HepG2 (cell line): ENCODE measurements around the gene PEAK1.

Source experiments
- CTCF ChIP-seq: sonication (generic); formaldehyde crosslinking; IDR thresholded peaks from 2 replicates; pipeline ENCODE4 v1.5.0; 2020; ENCODE audit warnings: mild to moderate bottlenecking, missing genetic modification reagents, moderate library complexity
- POLR2AphosphoS5 ChIP-seq: IDR thresholded peaks from 2 replicates; pipeline ENCODE4 v1.6.1; 2012; ENCODE audit warnings: low read depth, low read length
- RCOR2 ChIP-seq: IDR thresholded peaks from 2 replicates; pipeline ENCODE4 v1.6.1; 2016; ENCODE audit warnings: missing biosample characterization, missing genetic modification reagents
- TBL1XR1 ChIP-seq: fragments of 150-350 bp; IDR thresholded peaks from 2 replicates; pipeline ENCODE4 v1.6.1; 2014; ENCODE audit warnings: borderline replicate concordance, low read length; ENCODE audit not compliant: partially characterized antibody
- TBX2 ChIP-seq: sonication (generic); formaldehyde crosslinking; IDR thresholded peaks from 2 replicates; pipeline ENCODE4 v1.5.0; 2020; ENCODE audit warnings: missing genetic modification reagents, mild to moderate bottlenecking, borderline replicate concordance
- U2AF2 ChIP-seq: fragments of 200-400 bp; formaldehyde crosslinking; IDR thresholded peaks from 2 replicates; pipeline ENCODE4 v1.6.1; 2017; ENCODE audit warnings: low read depth, mild to moderate bottlenecking, low read length
- ZNF776 ChIP-seq: sonication (generic); formaldehyde crosslinking; IDR thresholded peaks from 2 replicates; pipeline ENCODE4 v1.4.0; 2020; ENCODE audit warnings: mild to moderate bottlenecking, missing genetic modification reagents
- TF ChIP-seq, protein P1 (sequence below): IDR thresholded peaks from 2 replicates; pipeline ENCODE4 v1.6.1; 2012; ENCODE audit warnings: low read length, improper control_type of control experiment

DNA sequence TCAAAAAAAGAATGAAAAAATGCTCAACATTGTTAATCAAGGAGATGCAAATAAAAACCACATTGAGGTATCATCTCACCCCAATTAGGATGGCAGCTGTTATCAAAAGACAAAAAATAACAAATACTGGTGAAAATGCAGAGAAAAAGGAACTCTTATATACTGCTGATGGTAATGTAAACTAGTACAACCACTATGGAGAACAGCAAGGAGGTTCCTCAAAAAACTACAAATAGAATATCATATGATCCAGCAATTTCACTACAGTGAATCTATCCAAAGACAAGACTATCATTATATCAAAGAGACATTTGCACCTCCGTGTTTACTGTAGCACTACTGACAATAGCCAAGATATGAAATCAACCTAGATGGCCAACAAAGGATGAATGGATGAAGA is 58.4 kb downstream of the PEAK1 start:
- TF ChIP-seq CTCF (CRISPR knock-in tag): no peak
- no peak for TF ChIP-seq RCOR2 (CRISPR knock-in tag)
- TF ChIP-seq ZNF776 (CRISPR knock-in tag): no peak
- no peak for TF ChIP-seq POLR2AphosphoS5
- no peak for TF ChIP-seq TBX2 (CRISPR knock-in tag)
- TF ChIP-seq TBL1XR1: no peak
- TF ChIP-seq, protein P1, sequence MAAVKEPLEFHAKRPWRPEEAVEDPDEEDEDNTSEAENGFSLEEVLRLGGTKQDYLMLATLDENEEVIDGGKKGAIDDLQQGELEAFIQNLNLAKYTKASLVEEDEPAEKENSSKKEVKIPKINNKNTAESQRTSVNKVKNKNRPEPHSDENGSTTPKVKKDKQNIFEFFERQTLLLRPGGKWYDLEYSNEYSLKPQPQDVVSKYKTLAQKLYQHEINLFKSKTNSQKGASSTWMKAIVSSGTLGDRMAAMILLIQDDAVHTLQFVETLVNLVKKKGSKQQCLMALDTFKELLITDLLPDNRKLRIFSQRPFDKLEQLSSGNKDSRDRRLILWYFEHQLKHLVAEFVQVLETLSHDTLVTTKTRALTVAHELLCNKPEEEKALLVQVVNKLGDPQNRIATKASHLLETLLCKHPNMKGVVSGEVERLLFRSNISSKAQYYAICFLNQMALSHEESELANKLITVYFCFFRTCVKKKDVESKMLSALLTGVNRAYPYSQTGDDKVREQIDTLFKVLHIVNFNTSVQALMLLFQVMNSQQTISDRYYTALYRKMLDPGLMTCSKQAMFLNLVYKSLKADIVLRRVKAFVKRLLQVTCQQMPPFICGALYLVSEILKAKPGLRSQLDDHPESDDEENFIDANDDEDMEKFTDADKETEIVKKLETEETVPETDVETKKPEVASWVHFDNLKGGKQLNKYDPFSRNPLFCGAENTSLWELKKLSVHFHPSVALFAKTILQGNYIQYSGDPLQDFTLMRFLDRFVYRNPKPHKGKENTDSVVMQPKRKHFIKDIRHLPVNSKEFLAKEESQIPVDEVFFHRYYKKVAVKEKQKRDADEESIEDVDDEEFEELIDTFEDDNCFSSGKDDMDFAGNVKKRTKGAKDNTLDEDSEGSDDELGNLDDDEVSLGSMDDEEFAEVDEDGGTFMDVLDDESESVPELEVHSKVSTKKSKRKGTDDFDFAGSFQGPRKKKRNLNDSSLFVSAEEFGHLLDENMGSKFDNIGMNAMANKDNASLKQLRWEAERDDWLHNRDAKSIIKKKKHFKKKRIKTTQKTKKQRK: no peak
- TF ChIP-seq U2AF2: no peak
